ENCODE measurements around the gene PRDM4.
A peak's percentile ranks its signal among the peaks of the same experiment; 100 is the strongest.

PRDM4 gene, protein sequence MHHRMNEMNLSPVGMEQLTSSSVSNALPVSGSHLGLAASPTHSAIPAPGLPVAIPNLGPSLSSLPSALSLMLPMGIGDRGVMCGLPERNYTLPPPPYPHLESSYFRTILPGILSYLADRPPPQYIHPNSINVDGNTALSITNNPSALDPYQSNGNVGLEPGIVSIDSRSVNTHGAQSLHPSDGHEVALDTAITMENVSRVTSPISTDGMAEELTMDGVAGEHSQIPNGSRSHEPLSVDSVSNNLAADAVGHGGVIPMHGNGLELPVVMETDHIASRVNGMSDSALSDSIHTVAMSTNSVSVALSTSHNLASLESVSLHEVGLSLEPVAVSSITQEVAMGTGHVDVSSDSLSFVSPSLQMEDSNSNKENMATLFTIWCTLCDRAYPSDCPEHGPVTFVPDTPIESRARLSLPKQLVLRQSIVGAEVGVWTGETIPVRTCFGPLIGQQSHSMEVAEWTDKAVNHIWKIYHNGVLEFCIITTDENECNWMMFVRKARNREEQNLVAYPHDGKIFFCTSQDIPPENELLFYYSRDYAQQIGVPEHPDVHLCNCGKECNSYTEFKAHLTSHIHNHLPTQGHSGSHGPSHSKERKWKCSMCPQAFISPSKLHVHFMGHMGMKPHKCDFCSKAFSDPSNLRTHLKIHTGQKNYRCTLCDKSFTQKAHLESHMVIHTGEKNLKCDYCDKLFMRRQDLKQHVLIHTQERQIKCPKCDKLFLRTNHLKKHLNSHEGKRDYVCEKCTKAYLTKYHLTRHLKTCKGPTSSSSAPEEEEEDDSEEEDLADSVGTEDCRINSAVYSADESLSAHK

DNA sequence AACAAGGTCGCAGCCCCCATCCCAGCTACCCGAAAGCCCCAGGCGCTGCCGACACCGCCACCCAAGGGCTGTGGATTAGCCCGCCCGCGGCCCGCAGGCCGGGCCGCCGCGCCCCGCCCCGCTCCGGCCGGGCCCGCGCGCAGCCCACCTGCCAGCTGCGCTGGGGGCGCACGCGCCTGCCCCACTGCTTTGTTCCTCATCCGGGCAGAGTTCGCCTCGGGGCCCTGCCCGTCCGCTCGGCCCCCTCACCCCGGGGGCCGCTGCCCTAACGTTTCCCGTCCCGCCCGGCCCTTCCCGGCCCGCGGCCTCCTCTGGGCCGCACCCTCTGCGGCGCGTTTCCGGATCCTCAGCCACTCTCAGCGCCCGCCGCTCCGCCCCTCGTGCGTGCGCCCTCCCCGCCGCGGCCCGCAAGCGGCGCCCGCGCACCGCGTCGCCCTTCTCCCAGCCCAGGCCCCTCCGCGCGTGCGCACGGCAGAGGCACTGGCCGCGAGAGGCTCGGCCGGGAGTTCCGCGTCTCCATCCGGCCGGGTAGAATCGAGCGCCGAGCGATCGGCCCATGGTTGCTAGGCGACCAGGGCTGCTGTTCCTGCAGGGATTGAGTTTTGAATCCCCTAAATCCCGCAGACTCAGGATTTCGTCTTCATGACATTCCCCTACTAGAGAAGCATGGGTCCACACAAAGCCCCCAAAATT, at the start of gene PRDM4:
PRDM4 (minus strand) TSS at position 329 of the 693 bp plus-strand sequence. CDS start 622 bp downstream, outside the sequence.
- DNase-seq (ENCODE audit: low read depth in 2 of 2): peak; percentile 74 to 78

DNA sequence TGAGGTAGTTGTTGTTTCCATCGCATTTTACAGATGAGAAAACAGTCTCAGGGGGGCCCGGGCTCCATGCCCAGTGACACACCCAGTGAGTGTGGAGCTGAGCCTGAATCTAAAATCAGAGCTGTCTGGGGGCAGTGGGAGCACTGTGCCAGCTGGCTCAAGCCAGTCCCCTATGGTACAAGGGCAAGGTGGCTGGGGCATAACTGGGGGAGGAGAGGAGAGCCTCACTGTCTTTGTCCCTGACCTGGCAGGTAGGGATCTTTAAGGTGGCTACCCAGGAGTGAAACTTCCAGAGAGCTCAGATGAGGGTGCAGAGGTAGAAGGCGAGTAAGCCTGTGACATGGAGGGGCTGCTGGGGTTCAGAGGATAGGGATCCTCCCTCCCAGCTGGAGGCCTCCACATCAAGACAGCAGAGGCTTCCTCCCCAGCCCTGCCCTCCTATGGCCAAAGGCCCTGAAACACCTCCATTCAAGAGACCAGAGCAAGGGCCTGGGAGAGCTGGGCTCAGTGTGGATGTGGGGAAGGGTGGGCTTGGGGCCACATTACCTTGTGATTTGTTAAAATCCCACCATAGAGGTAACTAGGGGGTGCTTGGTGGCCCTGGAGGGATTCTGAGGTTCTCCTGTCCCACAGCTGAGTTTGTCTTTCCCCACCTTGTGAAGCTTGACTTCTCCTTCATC, 46.7 kb upstream of the PRDM4 start:
- no peak for DNase-seq (ENCODE audit: low read depth in 2 of 2)

DNA sequence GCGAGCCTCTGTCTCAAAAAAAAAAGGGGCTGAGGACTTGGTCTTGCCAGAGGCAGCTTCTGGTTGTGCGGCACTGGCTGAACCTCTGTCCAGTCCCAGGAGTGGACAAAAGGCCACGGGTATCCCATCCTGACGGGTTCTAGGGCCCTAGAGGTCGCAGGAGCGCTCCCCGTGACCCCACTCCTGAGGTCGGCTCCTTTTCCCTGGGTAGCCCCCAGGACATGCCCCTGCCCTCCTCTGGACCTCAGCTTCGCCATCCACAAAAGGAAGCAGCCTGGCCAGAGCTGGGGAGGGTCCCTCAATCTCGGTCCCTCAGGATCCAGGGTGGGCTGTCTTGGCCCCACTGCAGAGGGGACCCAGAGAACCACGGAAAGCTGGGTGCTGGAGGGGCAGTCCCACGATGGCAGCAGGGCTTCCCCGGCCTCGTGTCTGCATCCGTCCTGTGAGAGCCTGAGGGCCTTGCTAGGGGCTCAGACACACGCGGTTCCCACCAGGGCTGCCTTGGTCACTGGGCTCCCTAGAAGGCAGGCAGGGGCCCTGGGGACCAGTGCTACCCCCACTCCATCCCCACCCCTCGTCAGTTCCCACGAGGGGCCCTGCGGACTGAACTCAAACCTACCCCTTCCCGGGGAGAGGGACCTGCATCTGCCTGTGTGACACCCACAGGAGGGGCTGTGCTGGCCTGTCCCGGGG, 44.7 kb upstream of the PRDM4 start:
- no peak for DNase-seq (ENCODE audit: low read depth in 2 of 2)

DNA sequence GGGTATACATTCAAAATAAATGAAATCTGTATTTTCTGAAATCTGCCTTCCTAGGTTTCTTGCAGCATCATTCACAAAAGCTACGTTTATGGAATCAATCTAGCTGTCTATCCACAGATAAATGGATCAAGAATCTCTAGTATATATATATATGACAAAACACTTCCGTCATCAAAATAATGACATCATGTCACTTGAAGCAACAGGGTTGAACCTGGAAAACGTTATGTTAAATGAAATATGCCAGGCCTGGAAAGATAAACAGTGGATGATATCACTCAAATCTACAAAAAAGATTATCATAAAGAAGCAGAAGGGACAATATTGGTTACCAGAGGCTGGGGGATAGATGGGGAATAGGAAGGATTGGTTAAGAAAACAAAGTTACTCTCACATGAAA, 42.2 kb upstream of the PRDM4 start:
- no peak for DNase-seq (ENCODE audit: low read depth in 2 of 2)

DNA sequence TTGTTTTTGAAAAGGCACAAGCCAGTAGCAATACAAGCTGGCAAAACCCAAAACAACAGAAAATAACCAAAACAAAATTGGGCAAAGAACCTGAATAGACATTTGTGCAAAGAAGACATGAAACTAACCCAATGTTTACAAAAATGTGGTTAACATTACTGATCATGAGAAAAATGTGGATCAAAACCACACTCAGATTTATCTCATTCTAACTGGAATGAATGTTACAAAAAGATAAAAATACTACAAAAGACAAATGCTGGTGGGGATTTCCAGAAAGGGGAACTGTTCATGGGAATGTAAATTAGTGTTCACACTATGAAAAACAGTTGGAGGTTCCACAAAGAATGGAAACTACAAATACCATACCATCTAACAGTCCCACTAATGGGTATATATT, 40.2 kb upstream of the PRDM4 start:
- DNase-seq (ENCODE audit: low read depth in 2 of 2): no peak

DNA sequence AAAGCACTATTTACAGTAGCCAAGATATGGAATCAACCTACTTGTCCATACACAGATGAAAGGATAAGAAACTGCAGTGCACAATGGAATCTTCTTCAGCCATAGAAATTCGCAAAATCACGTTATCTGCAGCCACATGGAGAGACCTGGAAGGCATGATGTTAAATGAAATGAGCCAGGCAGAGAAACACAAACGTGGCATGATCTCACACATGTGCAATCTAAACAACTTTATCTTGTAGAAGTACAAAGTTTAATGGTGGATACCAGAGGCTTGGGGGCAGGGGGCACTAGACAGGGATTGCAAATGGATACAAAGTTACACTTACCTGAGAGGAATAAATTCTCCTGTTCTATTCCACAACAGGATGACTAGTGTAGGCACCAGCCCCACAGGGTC, 37.6 kb upstream of the PRDM4 start:
- DNase-seq (ENCODE audit: low read depth in 2 of 2): no peak

DNA sequence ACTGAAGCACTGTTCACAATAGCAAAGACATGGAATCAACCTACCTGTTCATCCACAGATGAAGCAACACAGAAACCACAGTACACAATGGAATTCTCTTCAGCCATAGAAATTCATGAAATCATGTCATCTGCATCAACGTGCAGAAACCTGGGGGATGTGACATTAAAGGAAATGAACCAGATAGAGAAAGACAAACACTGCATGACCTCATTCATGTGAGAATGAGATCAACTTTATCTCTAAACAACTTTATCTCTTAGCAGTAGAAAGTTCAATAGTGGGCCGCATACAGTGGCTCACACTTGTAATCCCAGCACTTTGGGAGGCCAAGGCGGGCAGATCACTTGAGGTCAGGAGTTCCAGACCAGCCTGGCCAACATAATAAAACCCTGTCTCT, 33.5 kb upstream of the PRDM4 start:
- DNase-seq (ENCODE audit: low read depth in 2 of 2): no peak

DNA sequence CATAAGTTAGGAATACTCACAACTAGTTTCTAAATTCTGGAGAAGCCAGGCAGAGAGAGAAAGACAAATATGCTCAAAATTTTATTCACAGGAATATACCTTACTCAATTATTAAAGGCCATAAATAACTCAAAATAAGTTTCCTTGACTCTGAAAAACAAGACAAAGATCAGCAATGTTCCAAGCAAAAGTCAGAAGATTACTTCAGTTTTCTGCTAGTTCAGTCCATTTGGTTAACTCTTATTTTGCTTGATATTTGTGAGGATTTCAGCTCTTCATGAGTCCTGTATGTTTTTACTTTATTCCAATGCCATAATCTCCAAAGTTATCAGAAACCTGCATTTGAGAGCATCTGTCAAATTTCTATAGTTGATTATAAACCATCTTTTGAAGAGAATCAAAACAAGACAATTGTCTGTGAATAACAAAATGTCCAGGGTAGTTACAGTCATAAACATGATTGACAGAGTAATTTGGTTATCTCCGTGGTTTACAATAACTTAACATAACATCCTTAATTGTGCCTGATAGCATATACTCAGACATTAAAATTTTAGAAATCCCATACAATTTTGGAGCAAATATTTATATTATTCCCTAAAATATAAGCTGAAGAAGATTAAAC, 30.6 kb upstream of the PRDM4 start:
- no peak for DNase-seq (ENCODE audit: low read depth in 2 of 2)

DNA sequence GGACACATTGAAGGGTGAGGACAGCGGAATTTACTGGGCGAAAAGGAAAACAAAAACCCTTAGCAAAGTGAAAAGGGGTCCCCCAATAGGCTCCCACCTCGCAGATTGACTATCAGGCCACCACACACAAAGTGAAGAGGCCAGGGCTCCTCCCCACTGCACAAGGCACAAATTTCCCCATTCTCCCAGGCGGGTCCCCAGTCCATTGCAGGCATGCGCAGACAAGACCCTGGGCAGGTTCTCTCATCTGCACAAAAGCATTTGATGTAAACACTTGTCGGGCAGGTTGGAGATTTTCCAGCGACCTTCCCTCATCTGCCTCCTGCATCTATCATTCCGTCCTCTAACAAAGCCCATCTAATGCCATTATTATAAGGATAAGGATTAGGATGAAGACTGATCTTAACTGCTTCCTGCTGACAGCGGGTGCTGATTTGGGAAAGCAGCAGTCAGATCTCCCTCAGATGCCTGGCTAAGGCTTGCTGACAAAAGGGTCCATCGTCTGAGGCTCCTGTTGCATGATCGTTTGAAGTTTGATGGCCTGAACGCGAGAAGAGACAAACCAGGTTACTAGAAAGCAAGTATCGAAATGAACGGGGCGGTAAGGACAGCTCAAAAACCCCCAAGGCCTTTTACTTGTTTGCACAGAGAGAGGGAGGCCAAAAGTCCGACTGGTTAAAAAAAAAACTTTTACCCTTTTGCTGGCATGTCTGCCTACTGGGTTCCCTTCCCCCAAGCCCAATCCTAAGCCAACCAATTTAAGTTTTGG, 27.9 kb upstream of the PRDM4 start:
- no peak for DNase-seq (ENCODE audit: low read depth in 2 of 2)

DNA sequence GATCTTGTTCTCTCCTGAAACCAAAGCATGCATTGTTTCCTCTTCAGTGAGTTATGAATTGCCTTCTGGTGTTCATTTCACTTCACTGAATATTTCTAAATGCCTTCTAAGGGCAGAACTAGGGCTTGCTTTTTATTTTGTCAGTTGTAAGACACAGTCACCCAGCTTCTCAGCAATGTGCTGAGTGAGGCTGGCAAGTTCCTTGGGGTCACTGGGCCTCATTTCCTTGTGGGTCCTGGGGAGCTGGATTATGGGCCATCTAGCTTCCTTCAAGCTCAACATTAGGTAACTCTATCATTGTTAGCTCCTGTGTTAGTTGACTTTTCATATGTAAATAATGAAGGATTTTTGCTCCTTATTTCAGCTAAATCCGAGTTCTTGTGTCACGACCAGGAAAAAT, 27.3 kb upstream of the PRDM4 start:
- DNase-seq (ENCODE audit: low read depth in 2 of 2): no peak

DNA sequence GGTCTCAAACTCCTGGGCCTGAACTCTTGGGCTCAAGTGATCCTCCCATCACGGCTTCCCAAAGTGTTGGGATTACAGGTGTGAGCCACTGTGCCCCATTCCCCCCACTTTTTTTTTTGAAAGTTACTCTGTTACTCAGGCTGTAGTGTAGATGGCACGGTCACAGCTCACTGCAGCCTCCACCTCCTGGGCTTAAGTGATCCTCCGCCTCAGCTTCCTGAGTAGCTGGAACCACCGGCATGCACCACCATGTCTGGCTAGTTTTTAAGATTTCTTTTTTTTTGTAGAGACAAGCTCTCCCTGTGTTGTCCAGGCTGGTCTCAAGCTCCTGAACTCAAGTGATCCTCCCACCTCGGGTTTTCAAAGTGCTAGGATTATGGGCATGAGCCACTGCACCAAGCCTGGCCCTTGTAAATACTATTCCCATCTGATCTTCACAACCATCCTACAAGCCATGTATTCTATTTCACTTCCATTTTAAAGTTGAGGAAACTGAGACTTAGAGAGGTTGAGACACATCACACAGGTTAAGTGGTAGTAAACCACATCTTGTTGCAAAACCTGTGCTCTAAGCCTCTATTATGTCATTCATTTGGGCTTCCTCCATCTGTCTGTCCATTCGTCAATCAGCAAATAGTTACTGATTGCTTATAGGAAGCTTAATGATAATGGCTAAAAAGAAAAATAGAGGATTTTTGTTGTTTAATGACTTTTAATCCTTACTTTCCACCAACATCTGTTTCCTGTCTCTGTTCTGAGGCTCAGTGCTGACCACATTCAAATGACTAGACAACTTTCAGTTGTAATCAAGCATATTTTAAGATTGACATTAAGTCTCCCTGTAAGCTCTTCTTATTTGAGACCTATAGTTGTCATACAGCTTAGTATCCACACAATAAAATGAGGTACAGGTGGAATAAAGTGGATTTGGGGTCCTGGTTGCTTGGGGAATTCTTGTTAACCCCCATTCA, 22.8 kb upstream of the PRDM4 start:
- no peak for DNase-seq (ENCODE audit: low read depth in 2 of 2)

DNA sequence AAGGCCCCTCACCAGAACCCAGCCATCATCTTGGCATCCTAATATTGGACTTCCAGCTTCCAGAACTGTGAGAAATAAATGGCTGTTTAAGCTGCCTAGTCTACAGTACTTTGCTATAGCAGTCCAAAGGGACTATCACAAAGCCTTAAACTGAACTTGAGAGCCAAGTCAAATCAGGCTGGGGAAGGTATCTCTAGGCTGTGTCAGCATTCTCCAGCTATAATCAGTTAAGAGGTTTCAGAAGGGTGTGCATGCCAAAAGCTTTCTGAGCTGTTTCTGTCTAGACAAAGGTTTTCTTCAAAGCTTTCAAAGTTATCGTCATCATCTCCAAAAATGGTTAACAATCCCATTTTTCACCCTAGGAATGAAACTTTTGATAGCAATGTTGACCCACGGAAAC, 21.1 kb upstream of the PRDM4 start:
- DNase-seq (ENCODE audit: low read depth in 2 of 2): no peak

DNA sequence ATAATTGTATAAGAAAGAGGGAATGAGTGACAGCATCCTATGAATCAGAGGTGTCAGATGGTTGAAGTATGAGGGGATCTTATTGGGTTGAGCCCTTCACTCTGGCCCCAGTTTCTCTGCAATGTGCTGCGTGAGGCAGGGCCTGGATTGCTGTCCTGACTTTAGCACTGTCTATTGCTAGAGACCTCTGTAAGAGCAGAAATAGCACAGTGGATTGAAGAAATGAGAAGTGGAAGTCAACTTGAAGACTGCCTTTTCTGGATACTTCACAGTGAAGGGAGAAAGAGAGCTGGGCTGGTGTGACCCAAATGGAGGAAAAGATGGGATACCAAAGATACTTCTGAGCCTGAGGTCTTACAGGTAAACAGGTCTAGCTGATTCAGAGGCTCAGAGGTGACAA, 19.4 kb upstream of the PRDM4 start:
- DNase-seq (ENCODE audit: low read depth in 2 of 2): no peak

DNA sequence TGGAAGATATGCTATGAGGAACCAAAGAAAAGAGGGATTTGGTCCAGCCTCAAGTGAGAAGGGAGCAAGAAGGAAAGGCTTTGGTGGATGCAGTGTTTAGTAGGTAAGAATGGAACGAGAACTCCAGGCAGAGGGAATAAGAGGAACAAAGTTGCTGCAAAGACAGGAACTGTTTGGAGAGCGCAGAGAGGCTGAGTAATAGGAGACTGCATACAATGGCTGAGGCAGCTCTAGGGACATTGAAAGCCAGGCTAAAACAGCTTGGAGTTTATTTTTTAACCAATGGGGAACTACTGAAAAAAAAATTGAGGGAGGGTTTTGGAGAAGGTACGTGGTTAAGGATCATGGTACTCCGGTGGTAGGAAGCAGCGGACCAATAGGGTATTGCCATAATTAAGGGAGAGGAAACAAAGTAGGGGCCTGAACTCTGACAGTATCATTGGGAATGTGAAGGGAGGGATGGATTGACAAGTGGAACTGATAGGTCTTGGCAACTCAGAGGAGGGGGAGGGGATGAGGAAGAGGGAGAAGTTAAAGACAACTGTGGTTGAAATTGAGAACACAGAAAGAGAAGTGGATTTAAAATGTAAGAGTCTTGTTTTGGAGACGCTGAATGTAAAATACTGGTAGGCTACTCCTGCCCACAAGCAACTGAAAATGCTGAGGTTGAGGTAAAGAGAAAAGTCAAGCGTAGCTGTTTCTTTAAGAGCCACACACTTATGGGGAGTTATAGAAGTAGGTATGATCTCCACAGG, 18.3 kb upstream of the PRDM4 start:
- no peak for DNase-seq (ENCODE audit: low read depth in 2 of 2)

DNA sequence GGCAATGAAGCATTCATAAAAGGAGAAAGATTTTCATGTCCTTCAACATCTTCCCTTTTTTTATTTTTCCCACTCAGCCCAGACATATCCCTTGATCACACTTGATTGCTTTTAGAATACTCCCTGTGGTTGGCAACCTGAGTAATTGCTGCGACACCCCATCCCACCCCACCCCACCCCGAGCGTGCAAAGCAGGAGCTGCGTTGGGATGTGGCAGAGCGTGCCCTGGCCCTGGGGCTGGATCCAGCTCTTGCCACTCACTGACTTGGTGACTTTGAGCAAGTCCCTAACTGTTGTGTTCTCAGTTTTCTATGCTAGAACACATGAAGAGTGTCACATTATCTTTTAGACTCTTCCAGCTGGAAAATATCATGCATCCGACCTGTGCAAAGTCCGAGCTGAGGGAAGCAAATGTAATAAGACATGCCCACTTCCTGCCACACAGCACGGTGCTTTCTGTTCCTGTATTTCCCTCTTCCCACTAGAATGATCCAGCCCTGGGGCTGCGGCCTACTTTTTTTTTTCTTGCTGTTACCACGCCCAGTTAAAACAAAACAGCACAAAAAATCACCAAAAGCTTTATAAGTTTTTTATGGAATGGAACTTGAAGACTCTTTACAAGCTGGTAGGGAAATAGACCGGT, 17.6 kb upstream of the PRDM4 start:
- no peak for DNase-seq (ENCODE audit: low read depth in 2 of 2)

DNA sequence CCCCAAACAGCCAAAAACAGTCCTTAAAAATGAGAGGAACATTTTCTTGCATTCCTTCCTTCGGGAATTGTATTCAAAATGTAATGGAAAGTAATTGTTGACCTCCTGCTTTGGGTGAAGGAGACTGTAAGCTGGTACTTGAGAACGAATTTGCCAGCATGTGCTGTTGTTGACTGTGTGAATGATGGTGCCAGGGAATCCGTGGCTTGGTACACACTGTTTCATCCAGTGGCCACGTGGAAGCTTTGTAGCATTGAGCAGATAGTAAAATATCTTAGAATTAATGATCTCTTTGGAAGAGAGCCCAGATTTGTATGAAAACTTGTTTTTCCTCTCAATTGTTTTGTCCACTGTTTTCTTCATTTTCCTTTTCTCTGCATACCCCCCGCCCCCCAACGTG, 15.2 kb upstream of the PRDM4 start:
- no peak for DNase-seq (ENCODE audit: low read depth in 2 of 2)

DNA sequence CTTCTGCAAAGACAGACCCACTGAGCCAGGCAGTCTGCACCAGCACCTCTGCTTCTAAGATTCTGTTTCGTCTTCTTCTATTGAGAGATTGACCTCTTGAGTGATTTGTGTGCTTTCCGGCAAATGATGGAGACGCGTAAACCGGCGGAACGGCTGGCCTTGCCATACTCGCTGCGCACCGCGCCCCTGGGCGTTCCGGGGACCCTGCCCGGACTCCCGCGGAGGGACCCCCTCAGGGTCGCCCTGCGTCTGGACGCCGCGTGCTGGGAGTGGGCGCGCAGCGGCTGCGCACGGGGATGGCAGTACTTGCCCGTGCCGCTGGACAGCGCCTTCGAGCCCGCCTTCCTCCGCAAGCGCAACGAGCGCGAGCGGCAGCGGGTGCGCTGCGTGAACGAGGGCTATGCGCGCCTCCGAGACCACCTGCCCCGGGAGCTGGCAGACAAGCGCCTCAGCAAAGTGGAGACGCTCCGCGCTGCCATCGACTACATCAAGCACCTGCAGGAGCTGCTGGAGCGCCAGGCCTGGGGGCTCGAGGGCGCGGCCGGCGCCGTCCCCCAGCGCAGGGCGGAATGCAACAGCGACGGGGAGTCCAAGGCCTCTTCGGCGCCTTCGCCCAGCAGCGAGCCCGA, 14.3 kb upstream of the PRDM4 start:
- no peak for DNase-seq (ENCODE audit: low read depth in 2 of 2)

Measured in activated CD8-positive, alpha-beta memory T cell treated with anti-CD3 and anti-CD28 coated beads for 4 hours (primary cell).